ENCODE results near the gene PIGA.
"Not testable (repeated sequence)": the region's sequence is repeated elsewhere in the genome, so short reads cannot be mapped to it uniquely, and the experiment has no call there.

PIGA gene

GRCh38 chrX:15321447-15321846 is 13.9 kb downstream of the PIGA start:
- no peak for DNase-seq (ENCODE audit: low read depth, low spot score)

GRCh38 chrX:15320297-15320696 is 15.0 kb downstream of the PIGA start:
- DNase-seq (ENCODE audit: low read depth, low spot score), result no peak

GRCh38 chrX:15319075-15319474 is 16.2 kb downstream of the PIGA start:
- DNase-seq (ENCODE audit: low read depth, low spot score), result no peak

GRCh38 chrX:15315509-15315908 is 19.8 kb downstream of the PIGA start, which contains the start of gene ASB11:
TSS of gene ASB11 (minus strand) at chrX:15315640. CDS start at chrX:15315605, 35 bp downstream.
- DNase-seq (ENCODE audit: low read depth, low spot score), result no peak

GRCh38 chrX:15314472-15314871 is 20.9 kb downstream of the PIGA start:
- no peak for DNase-seq (ENCODE audit: low read depth, low spot score)

GRCh38 chrX:15311119-15311518 is 24.2 kb downstream of the PIGA start:
- DNase-seq (ENCODE audit: low read depth, low spot score), result no peak

GRCh38 chrX:15310117-15310516 is 25.2 kb downstream of the PIGA start:
- no peak for DNase-seq (ENCODE audit: low read depth, low spot score)

GRCh38 chrX:15305899-15306298 is 29.4 kb downstream of the PIGA start:
- not testable (repeated sequence) for DNase-seq (ENCODE audit: low read depth, low spot score)

- no peak for DNase-seq (ENCODE audit: low read depth, low spot score)
Measured at GRCh38 chrX:15301924-15302323, 33.4 kb downstream of the PIGA start.

GRCh38 chrX:15299941-15300851 is 35.1 kb downstream of the PIGA start:
- DNase-seq (ENCODE audit: low read depth, low spot score), result no peak

- DNase-seq (ENCODE audit: low read depth, low spot score), result no peak
Measured at GRCh38 chrX:15298780-15299179, 36.5 kb downstream of the PIGA start.

GRCh38 chrX:15298201-15298600 is 37.1 kb downstream of the PIGA start:
- no peak for DNase-seq (ENCODE audit: low read depth, low spot score)

GRCh38 chrX:15293451-15293850 is 41.9 kb downstream of the PIGA start:
- no peak for DNase-seq (ENCODE audit: low read depth, low spot score)

- DNase-seq (ENCODE audit: low read depth, low spot score), result no peak
Measured at GRCh38 chrX:15292861-15293260, 42.5 kb downstream of the PIGA start.

GRCh38 chrX:15277604-15278003 is 57.7 kb downstream of the PIGA start:
- no peak for DNase-seq (ENCODE audit: low read depth, low spot score)

- no peak for DNase-seq (ENCODE audit: low read depth, low spot score)
Measured at GRCh38 chrX:15274946-15275345, 60.4 kb downstream of the PIGA start.

GRCh38 chrX:15273275-15273674 is 62.0 kb downstream of the PIGA start:
- DNase-seq (ENCODE audit: low read depth, low spot score), result not testable (repeated sequence)

GRCh38 chrX:15271757-15272156 is 63.6 kb downstream of the PIGA start:
- DNase-seq (ENCODE audit: low read depth, low spot score), result no peak

- DNase-seq (ENCODE audit: low read depth, low spot score), result no peak
Measured at GRCh38 chrX:15269618-15270521, 65.5 kb downstream of the PIGA start, which contains the start of gene ASB9. TSS of gene ASB9 (minus strand) at chrX:15270083. CDS start at chrX:15269874, 209 bp downstream.

All from activated CD4-positive, CD25-positive, alpha-beta regulatory T cell treated with anti-CD3 and anti-CD28 coated beads, Interleukin-2, amount 50 U/mL, for 16 hours (primary cell).